ENCODE measurements around the gene PEF1. TPM values are rescaled to one million over a fixed set of nuclear protein-coding genes. Genes with fewer than 3 reads are reported as not detected.

PEF1 gene
- polyA plus RNA-seq, 10 donors: 34.5 to 47.7 (median 40.2) TPM

DNA sequence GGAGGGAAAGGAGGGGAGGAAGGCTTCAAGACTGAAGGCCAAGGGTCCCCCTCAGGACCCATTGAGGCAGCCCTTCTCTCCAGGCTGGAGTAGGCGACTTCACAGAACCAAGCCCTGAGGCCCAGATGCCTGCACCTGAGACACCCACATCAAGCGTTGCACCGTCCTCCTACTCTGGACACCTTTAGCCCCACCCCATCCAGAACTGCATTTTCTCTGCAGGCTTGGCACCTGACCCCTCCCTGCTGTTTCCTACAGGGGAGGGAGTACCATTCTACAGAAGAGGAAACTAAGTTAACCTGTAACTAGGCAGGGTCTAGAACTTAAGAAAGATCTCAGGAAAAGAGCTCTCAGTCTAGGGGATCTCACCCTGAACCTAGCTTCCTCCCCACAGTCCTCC lies 12.0 kb downstream of the PEF1 start:
- no peak for DNase-seq

DNA sequence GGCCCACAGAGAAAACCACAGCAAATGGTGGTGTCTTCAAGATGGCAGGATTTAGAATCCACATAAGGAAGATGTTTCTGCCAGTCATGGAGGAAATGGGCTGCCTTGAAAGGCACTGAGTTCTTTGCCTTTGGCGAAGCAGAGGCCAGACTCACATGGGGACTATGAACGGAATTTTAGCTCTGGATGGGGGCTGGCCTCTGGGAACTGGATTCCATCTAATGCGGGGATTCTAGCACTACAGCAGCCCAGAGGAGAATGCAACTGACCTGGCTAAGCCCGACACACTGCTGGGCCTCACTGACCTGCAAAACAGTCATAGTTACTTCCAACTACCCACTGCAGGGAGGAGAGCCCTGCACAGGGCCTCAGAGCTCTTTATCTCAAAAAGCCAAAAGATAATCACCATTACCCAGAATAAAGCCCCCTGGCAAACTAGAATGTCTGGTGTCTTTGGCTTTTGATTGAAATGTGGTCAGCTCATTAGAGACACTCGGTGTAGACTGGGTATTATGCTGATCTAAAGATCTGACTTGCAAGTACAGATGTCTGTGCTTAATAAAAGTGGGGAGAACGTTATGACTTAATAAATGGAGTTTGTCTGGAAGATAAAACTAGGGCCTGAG lies 15.6 kb downstream of the PEF1 start:
- DNase-seq: no peak

DNA sequence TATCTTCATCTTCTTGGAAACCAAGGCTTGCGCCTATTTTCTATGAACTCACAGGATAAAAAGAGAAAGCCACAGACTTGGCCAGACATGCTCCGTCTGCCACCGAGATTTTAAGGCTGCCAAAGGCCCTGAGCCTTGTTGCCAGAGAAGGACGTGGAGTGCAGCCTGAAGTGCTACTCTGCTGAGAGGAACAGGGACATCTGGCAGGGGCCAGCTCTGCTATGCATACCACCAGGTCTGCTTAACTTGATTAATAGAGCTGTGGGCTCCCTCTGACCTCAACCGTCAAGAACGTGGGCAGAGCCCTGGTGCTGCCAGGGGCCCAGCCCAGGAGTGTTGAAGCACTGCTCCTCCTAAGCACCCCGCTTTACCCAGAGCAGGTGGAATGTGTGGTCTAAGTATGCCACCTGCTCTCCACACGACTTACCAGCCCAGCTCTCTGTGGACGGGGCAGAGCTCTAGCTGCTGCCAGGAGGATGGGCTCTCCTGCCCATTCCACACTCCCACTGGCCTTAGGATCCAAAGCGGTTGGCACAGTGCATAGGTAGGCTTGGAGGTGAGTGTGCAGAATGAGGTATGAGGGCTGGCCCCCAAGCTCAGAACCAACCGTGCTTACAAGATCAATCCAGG lies 16.6 kb downstream of the PEF1 start:
- DNase-seq: peak in 2 of 3 donors; percentile 32 to 42

DNA sequence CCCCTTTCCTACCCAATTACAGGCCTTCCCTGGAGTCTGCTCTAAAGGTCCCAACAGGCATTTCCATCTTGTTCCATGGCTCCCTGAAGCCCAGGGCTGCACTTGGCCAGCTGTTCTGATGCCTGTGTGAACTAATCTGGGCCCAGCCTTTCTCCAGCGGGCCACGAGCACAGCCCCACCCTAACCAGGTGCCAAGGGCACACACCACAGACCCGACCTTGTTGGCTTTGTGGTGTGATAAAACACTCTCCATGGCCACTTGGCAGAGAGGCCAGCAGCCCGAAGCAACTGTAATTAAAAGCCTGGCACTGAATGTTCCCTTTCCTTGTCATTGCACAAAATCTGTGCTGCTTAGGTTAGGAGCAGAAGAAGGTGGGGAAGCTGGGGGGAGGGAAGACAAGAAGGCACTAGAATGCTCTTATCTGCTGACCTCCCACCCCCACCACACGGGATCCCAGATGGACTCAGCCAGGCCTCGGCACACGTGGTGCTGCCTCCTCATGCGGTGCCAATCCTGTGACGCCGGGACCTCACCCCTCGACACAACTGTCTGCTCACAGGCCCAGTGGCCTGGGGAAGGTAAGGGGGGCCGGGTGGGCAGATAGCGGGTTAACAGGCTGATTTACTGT lies 17.3 kb downstream of the PEF1 start:
- no peak for DNase-seq

DNA sequence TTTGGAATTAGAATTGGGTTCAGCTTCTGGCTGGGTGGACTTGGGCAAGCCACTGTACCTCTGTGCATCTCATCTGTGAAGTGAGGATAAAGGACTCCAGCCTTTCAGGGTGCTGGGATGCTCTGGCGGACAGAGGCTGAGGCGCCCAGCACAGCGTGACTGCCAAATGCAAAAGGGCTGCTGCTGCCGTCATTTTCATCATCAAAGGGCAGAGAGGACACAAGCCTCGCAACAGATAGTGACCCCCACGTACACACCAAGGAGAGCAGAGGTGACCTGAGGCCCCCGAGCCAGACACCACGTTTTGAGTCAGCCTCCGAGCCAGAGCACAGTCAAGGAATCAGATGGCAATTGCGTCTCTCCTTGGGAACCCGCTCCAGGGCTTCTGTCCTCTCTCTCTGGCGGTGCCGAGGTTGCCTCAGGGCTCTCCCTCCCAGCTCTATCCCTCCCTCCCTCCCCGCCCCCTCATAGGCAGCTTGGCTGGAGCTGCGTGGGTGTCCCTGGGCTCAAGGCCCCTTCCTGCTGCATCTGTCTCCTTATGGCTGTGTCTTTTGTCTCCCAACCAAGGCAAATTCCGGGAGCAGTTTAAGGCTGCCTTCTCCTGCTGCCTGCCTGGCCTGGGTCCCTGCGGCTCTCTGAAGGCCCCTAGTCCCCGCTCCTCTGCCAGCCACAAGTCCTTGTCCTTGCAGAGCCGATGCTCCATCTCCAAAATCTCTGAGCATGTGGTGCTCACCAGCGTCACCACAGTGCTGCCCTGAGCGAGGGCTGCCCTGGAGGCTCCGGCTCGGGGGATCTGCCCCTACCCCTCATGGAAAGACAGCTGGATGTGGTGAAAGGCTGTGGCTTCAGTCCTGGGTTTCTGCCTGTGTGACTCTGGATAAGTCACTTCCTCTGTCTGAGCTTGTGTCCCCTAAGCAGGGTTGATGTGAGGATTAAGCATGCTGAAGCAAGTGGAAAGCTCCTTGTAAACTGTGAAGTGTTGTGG lies 18.2 kb downstream of the PEF1 start:
- DNase-seq: peak in 1 of 3 donors; percentile 30

DNA sequence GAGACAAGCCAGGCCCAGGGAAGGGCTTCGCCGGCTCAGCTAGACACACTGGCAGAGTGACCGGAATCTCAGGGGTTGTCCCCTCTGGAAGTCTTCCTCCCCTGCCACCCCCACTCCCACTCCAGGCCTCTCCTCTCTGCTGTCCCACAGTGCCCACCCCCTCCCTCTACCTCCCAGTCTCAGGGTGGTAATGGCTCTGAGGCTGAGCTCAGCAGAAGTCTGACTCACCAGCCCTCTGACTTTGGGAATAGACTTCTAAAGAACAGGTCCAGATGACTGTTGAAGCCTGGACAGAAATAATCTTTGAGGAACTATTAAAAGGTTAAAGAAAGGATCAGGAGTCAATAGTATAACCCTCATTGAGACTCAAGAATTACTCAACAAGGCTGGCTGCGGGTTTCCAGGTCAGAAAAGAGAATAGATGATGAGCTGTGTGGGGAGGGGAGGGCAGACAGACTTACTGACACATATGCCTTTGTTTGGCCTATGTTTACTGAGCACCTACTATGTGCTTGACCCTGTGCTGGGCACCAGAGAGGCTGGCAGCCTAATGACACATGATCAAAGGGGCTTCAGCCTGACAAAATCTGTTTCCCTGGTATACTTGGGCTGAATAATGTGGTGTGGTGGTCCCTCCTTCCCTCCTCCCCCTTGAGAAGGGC lies 19.0 kb downstream of the PEF1 start:
- DNase-seq: no peak

DNA sequence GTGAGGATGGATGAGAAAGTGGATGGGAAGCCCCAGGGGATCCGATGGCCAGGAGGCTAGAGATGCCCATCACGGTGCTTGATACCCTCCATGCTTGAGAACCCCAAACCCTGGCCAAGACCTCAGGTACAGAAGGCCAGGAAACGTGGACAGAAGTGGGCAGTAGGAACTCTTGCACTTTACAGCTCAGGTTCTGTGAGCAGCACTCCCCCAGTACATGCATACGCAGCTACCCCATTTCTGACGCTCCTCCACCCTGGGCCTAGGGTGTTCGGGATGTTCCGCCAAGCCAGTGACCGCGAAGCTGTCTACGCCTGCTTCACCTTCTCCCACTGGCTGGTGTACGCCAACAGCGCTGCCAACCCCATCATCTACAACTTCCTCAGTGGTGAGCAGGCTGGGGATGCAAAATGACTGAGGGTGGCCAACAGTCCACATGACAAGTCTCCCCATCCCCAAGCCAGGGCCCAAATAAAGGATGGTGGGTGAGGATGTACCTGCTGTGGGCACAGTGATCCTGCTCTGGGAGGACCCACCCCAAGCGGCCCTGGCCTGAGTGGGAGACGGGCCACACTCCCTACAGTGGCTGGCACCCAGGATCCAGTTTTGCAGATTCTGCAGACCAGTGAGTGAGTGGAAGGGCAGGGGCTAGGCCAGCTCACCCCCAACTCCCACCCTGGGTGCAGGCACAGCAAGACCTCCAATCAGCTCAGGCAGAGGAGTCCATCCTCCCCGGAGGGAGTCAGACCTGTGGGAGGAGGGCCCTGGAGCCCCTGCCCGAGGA lies 19.8 kb downstream of the PEF1 start:
- no peak for DNase-seq

DNA sequence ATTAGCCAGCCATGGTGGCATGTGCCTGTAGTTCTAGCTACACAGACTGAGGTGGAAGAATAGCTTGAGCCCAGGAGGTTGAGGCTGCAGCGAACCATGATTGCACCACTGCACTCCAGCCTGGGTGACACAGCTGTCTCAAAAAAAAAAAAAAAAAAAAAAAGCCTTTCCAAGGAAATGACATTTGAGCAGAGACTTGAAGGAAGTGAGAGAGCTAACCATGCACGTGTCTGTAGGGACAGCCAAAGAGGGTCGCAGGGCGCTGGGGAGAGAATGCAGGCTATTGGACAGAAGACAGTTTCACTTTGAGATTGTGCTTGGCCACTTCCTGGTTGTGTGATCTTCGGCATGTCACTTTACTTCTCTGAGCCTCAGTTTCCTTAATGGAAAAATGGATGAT lies 20.4 kb downstream of the PEF1 start:
- no peak for DNase-seq

DNA sequence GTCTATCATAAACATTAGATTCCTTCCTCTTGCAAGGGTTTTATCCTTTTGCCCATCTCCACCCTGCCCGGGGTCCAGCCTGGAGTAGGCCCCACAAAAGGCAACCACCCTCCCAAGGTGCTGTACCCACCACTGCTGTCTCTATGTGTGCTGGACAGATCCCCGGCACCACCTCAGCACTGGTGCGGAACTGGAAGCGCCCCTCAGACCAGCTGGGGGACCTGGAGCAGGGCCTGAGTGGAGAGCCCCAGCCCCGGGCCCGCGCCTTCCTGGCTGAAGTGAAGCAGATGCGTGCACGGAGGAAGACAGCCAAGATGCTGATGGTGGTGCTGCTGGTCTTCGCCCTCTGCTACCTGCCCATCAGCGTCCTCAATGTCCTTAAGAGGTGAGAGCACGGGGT lies 21.3 kb downstream of the PEF1 start:
- DNase-seq: no peak

DNA sequence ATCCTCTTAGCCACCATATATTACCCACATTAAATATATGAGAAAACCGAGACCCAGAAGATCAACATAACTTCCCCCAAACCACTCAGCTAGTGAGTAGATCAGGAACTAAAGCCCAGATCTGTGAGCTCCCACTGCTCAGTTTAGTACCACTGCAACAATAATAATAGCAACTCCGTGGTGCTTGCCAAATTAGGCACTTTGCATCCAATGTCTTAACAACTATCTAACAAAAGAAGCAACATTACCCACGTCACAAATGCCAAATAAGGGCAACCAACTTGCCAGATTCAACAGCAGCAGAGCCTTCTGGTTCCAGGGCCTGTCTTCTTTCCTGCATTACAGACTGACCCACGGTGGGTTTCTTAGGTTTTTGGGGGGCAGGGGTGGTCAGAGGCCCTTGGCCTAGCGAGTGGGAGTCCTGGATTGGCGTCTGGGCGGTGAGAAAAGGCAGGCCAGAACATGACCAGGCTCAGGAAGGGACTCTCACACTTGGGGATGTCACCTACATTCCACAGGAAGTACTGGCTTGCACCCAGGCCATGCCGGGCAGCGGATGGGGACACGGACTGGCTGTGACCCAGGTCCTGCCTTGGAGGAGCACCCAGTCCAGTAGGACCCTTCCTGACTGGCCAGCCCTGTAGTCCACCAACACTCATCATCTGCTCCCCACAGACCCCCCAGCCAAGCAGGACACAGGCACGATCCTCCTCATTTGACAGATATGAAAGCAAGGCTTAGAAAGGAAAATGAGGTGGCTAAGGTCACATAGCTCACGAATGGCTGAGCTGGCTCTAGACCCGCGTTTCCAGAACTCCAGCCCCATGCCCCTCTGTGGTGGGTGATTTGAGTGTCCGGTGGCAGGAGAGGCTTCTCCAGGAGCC lies 22.6 kb downstream of the PEF1 start:
- DNase-seq: no peak

DNA sequence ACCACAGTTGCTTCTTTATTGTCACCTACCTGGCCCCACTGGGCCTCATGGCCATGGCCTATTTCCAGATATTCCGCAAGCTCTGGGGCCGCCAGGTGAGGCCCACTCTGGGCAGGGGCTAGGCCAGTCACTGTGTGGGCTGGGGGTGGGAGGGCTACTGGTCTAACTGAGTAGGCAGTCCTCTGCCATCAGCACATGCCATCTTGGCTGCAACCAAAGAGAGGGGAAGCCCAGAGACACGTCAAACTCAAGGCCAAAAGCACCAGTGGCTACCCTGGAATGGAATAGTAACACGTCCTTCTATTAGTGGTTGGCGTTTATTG lies 23.2 kb downstream of the PEF1 start:
- no peak for DNase-seq

DNA sequence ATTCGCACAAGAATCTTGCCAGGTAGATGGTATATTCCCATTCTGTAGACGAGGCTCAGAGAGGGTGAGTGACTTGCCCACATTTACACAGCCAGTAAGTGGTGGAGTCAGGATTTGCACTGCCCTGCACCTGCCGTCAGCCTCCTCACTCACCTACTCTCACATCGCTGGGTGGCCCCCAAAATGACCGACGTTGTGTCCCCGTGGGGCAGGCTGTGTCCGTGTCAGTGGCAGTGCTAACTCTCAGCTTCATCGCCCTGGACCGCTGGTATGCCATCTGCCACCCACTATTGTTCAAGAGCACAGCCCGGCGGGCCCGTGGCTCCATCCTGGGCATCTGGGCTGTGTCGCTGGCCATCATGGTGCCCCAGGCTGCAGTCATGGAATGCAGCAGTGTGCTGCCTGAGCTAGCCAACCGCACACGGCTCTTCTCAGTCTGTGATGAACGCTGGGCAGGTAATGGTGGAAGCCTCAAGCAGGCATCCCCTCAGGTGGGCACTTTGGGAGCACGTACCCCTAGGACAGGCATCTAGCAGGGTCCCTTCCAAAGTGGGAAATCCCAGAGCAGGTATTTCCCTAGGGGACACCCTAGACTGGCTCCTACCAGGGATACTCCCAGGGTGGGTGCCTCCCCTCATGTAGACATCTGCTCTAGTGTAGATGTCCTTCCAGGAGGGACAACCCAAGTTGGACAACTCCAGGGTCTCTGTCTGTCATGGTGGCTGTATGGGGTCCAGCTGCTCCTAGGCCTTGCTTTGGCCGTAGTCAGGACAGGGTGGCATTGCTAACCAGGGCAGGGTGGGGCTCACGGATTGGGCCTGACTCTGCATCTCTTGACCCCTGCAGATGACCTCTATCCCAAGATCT lies 23.8 kb downstream of the PEF1 start:
- no peak for DNase-seq

DNA sequence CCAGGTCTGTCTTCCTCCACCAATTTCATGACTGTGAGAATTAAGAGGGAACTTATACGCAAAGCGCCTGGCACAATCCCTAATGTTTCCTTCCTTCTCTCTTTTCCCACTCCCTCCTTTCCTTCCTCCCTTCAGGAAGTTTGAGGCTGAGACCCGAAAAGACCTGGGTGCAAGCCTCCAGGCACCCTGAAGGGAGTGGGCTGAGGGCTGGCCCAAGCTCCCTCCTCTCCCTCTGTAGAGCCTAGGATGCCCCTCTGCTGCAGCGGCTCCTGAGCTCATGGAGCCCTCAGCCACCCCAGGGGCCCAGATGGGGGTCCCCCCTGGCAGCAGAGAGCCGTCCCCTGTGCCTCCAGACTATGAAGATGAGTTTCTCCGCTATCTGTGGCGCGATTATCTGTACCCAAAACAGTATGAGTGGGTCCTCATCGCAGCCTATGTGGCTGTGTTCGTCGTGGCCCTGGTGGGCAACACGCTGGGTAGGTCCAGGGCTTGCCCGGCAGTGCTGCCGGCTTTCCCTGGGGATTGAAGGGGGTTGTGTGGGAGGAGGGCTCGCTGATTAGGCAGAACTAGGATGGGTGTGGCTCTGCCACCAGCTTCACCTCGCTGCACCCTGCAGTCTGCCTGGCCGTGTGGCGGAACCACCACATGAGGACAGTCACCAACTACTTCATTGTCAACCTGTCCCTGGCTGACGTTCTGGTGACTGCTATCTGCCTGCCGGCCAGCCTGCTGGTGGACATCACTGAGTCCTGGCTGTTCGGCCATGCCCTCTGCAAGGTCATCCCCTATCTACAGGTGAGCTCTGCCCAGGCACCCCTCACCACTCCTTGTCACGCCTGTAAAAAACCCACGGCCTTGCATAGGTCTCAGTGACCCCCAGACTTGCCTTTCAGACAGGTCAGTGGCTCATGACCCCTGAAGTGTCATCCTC lies 25.5 kb downstream of the PEF1 start:
- DNase-seq: no peak

DNA sequence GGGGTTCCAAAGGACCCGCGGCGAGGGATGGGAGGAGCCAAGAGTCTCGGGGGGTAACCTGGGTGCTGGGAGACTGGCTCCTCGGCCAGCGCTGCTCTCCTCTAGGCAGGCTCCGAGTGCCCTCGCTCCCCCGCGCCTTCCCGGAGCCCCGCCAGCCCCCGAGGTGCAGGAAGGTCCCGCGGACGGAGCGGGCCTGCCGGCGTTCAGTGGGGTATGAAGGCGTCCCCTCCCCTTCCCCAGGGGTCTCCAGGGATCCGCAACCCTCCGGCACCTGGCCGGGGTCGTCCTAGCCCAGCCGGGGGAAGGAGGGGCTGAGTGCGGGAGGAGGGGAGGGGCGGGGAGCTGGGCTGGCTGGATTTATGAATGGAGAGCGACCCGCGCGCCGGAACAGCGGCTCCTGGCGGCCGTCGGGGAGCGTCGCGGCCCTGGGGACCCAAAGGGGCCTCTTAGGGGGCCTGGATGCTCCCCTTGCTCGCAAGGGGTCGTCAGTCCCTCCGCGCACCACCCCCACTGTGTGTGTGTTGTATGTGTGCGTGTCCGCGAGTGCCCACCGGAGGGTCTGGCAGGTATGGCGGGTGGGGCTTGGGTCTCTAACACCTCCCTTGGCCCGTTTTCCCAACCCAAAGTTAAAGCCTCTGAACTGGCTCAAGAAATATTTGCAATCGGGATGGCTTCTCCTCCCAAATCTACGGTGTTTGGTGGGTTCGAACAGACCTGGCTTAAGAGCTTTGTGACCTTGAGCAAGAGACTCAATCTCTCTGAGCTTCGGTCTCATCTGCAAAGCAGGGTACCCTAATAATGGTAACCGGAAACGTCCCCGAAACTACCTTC lies 26.5 kb downstream of the PEF1 start:
- DNase-seq: peak in 2 of 3 donors; percentile 38 to 74

DNA sequence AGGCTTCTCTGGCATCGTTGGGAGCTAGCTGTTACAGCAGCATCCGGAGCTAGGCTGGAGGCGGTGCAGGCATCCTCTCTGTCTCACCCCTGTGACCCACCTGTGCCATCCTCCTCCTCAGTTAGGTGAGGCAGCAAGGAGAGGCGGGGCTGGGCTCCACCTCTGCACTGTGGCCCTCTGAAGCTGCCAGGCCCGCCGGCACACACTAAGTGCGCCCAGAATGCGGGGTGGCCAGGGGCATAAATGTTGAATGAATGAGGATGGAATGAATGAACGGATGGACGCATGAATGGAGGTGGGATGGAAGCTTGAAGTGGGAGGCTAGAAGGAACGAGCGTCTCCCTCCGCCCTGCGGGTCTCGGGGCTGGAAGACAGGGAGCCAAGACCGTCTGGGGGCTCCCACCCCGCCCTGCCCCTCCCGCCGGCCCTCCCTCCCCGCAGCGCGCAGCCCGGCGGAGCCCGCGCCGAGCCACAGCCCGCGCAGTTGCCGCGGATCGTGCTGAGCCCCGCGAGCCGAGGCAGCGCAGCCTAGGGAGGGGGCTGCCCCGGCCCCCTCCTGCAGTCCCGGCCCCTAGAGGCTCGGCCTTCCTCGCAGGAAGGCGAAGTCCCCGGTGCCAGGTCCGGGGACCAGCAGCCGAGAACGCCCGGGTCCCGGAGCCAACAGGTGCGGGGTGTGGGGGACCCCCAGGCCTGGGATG lies 27.3 kb downstream of the PEF1 start, which contains the start of gene HCRTR1:
Gene HCRTR1 (plus strand): TSS at position 472 of the 698 bp plus-strand sequence. CDS start 1,504 bp downstream, outside the sequence.
- no peak for DNase-seq

DNA sequence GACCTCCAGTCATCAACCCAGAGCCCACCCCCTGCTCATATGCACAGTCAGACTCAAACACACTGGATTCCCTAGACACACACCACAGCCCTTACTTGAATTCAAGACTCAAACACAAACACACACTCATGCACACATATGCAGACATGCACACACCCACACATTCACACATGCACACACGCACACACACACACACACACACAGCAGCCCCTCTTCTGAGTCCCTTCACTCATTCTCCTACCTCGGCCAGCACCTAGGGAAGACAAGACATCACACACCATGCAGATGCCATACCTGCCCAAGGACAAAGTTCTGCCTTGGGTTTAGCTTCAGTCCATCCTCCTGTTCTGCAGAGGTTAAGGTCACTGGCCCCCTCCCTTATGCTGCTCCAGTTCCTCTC lies 28.7 kb downstream of the PEF1 start:
- DNase-seq: no peak

Data from muscle of back (tissue), 11 donors.